Measurements from ENCODE around the gene OR1E1. TPM values are rescaled to one million over a fixed set of nuclear protein-coding genes. Genes with fewer than 3 reads are reported as not detected.
"Not testable (repeated sequence)": the region's sequence is repeated elsewhere in the genome, so short reads cannot be mapped to it uniquely, and the experiment has no call there.

OR1E1 gene
- total and polyA plus RNA-seq, 2 of the 4 experiments (the other 2 are of a cell fraction): not detected

DNA sequence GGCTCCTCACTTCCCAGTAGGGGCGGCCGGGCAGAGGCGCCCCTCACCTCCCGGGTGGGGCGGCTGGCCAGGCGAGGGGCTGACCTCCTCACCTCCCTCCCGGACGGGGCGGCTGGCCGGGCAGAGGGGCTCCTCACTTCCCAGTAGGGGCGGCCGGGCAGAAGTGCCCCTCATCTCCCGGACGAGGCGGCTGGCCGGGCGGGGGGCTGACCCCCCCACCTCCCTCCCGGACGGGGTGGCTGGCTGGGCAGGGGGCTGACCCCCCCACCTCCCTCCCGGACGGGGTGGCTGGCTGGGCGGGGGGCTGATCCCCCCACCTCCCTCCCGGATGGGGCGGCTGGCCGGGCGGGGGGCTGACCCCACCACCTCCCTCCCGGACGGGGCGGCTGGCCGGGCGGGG lies 27.0 kb downstream of the OR1E1 start:
- H3K79me1 ChIP-seq (ENCODE audit: low read depth in 1 of 2, low read length in 2 of 2); H4K20me1 ChIP-seq (ENCODE audit: insufficient read depth, low read length); H3K56ac ChIP-seq (ENCODE audit: extremely low read depth, insufficient read depth, low read length); H3K9ac ChIP-seq (ENCODE audit: low read depth, low read length); in situ Hi-C loops (cut with MboI; ENCODE audit: low sequenced_read_pairs); H4K91ac ChIP-seq (ENCODE audit: insufficient read depth, low read depth, low read length); DNase-seq; H3K18ac ChIP-seq (ENCODE audit: low read depth, low read length); BruUV-seq (replicated peaks); H2BK20ac ChIP-seq (ENCODE audit: low read depth, low read length); H3K36me3 ChIP-seq (ENCODE audit: control insufficient read depth, insufficient read depth, low read length); POLR2A ChIA-PET (ENCODE audit: unreplicated experiment); H3K4ac ChIP-seq (ENCODE audit: low read depth, low read length); H3K4me1 ChIP-seq (ENCODE audit: control insufficient read depth, insufficient read depth, low read length); H3K27ac ChIP-seq (ENCODE audit: insufficient read depth, low read length); H3K9me3 ChIP-seq (ENCODE audit: control insufficient read depth, insufficient read depth, low read length); H2AK5ac ChIP-seq (ENCODE audit: low read depth, low read length); H2BK5ac ChIP-seq (ENCODE audit: low read depth, low read length, poor library complexity, severe bottlenecking); H2BK15ac ChIP-seq (ENCODE audit: low read depth, low read length); H2AK9ac ChIP-seq (replicated peaks; ENCODE audit: low read depth, low read length, poor library complexity); H4K5ac ChIP-seq (ENCODE audit: low read depth, low read length); CTCF ChIA-PET; H2AFZ ChIP-seq (replicated peaks; ENCODE audit: low read length, poor library complexity); H3K14ac ChIP-seq (replicated peaks; ENCODE audit: low read depth, low read length); H2BK120ac ChIP-seq (ENCODE audit: low read depth, low read length); H3K27me3 ChIP-seq (ENCODE audit: control insufficient read depth, insufficient read depth, low read length); H3K4me3 ChIP-seq (ENCODE audit: insufficient read depth, low read depth, low read length); dilution Hi-C loops (cut with HindIII; ENCODE audit: low sequenced_read_pairs, unreplicated experiment); H3K23ac ChIP-seq (ENCODE audit: low read depth, low read length); intact Hi-C loops (cut with micrococcal nuclease); H3K4me2 ChIP-seq (ENCODE audit: low read depth, low read length); ATAC-seq (ENCODE audit: low read depth); H3K9me1 ChIP-seq (ENCODE audit: insufficient read depth, low read length); H4K8ac ChIP-seq (ENCODE audit: low read depth in 2 of 2, low read length in 2 of 2): not testable (repeated sequence)
- WGBS, 2 experiments (ENCODE audit: extremely low coverage in 2 of 2, insufficient read length in 1 of 2): no CpG with 5 or more reads among the region's 31 CpGs

Small RNA genes lying within 50 kb of the gene (microRNA-seq; reads per million reads assigned to microRNA genes)
- gene OR1AC1P (ENCODE audit: insufficient read depth, insufficient read length): not detected

Small RNA genes lying within 50 kb of the gene (small RNA-seq; reads per million reads assigned to genes)
- 0 reads per million in 5 experiments for gene OR1AC1P

Other genes with a start within 250 kb of the OR1E1 start
- not detected in 2 replicates for gene OR1A2, start 200.9 kb downstream of the OR1E1 start, total RNA-seq (2012; rRNA removed)
- gene OR1A2, start 200.9 kb downstream of the OR1E1 start, polyA plus RNA-seq (2012; rRNA removed): not detected in 2 replicates
- not detected in 2 replicates for gene OR1A1, start 190.7 kb downstream of the OR1E1 start, total RNA-seq (2012; rRNA removed)
- gene OR1A1, start 190.7 kb downstream of the OR1E1 start, polyA plus RNA-seq (2012; rRNA removed): not detected in 2 replicates
- gene OR3A1, start 100.0 kb downstream of the OR1E1 start, total RNA-seq (2012; rRNA removed): not detected in 2 replicates
- not detected in 2 replicates for gene OR3A1, start 100.0 kb downstream of the OR1E1 start, polyA plus RNA-seq (2012; rRNA removed)
- not detected in 2 replicates for gene OR3A2, start 12.1 kb downstream of the OR1E1 start, total RNA-seq (2012; rRNA removed)
- not detected in 2 replicates for gene OR3A2, start 12.1 kb downstream of the OR1E1 start, polyA plus RNA-seq (2012; rRNA removed)
- gene OR3A3, start 13.0 kb upstream of the OR1E1 start, total RNA-seq (2012; rRNA removed): not detected in 2 replicates
- gene OR3A3, start 13.0 kb upstream of the OR1E1 start, polyA plus RNA-seq (2012; rRNA removed): not detected in 2 replicates
- gene OR1E2, start 35.4 kb upstream of the OR1E1 start, total RNA-seq (2012; rRNA removed): not detected in 2 replicates
- not detected in 2 replicates for gene OR1E2, start 35.4 kb upstream of the OR1E1 start, polyA plus RNA-seq (2012; rRNA removed)
- 0.18 and 0.28 TPM in 2 replicates for gene SPATA22, start 73.4 kb upstream of the OR1E1 start, total RNA-seq (2012; rRNA removed)
- 0.23 and 0.29 TPM in 2 replicates for gene SPATA22, start 73.4 kb upstream of the OR1E1 start, polyA plus RNA-seq (2012; rRNA removed)
- gene ASPA, start 77.6 kb upstream of the OR1E1 start, total RNA-seq (2012; rRNA removed): not detected in 2 replicates
- gene ASPA, start 77.6 kb upstream of the OR1E1 start, polyA plus RNA-seq (2012; rRNA removed): 0.02 TPM in 1 of 2 replicates, not detected in the other
- gene TRPV3, start 159.4 kb upstream of the OR1E1 start, total RNA-seq (2012; rRNA removed): under 0.01 and 0.18 TPM in 2 replicates
- 0.10 and 0.26 TPM in 2 replicates for gene TRPV3, start 159.4 kb upstream of the OR1E1 start, polyA plus RNA-seq (2012; rRNA removed)
- 0.28 and 0.54 TPM in 2 replicates for gene TRPV1, start 211.0 kb upstream of the OR1E1 start, total RNA-seq (2012; rRNA removed)
- 1.5 and 1.9 TPM in 2 replicates for gene TRPV1, start 211.0 kb upstream of the OR1E1 start, polyA plus RNA-seq (2012; rRNA removed)
- gene SHPK, start 237.8 kb upstream of the OR1E1 start, total RNA-seq (2012; rRNA removed): 12.8 and 14.3 TPM in 2 replicates
- 10.7 and 11.1 TPM in 2 replicates for gene SHPK, start 237.8 kb upstream of the OR1E1 start, polyA plus RNA-seq (2012; rRNA removed)
- gene CTNS, start 238.3 kb upstream of the OR1E1 start, total RNA-seq (2012; rRNA removed): 4.7 and 6.9 TPM in 2 replicates
- 4.7 and 5.3 TPM in 2 replicates for gene CTNS, start 238.3 kb upstream of the OR1E1 start, polyA plus RNA-seq (2012; rRNA removed)